Activated naive CD4-positive, alpha-beta T cell treated with anti-CD3 and anti-CD28 coated beads for 36 hours (primary cell): Measurements from ENCODE around the gene ARVCF. TPM values are rescaled to one million over a fixed set of nuclear protein-coding genes. Genes with fewer than 3 reads are reported as not detected.

ENCODE experiments used
- CTCF ChIA-PET: fragments of 350-600 bp; sonication (Branson Sonifier 250); formaldehyde crosslinking; loops from one replicate; lab custom pipeline; 2021; ENCODE audit warnings: antibody characterized with exemption; lab: Charles Lee
- DNase-seq: peaks from one replicate; pipeline ENCODE4 v3.0.0-alpha.2; 2020
- H3K27ac Mint-ChIP-seq: one replicate; pipeline ENCODE4 v1.8.0; 2021; ENCODE audit warnings: mild to moderate bottlenecking, mixed read lengths
- H3K27me3 Mint-ChIP-seq: one replicate; pipeline ENCODE4 v1.8.0; 2021; ENCODE audit warnings: low read depth, mixed read lengths
- H3K36me3 Mint-ChIP-seq: one replicate; pipeline ENCODE4 v1.8.0; 2021; ENCODE audit warnings: low read depth, mixed read lengths
- H3K4me1 Mint-ChIP-seq: one replicate; pipeline ENCODE4 v1.8.0; 2021; ENCODE audit warnings: low read depth, mixed read lengths
- H3K4me3 Mint-ChIP-seq: one replicate; pipeline ENCODE4 v1.8.0; 2021; ENCODE audit warnings: mild to moderate bottlenecking, moderate library complexity, mixed read lengths
- H3K9me3 Mint-ChIP-seq: one replicate; pipeline ENCODE4 v1.8.0; 2021; ENCODE audit warnings: mixed read lengths
- intact Hi-C: fragments of 100-400 bp; cut with micrococcal nuclease; formaldehyde crosslinking; loops from one replicate; pipeline ENCODE4 v1.15.1; 2023
- total RNA-seq, 2 experiments: library from RNA; stranded (reverse); gene quantifications; one replicate each; pipeline ENCODE4 v1.2.3, GENCODE V29; 2021

Gene ARVCF
- total RNA-seq, 2 experiments from 2014 or later: 2.0 to 2.6 TPM

GRCh38 chr22:20035375-20036083 lies 18.9 kb upstream of the ARVCF start:
- CTCF ChIA-PET: no interaction called here
- intact Hi-C loops: loop anchor here (5.0 kb wide), 1 partner anchor 47 kb away; the partner anchor contains the start of gene DGCR8
- DNase-seq: no peak
- no peaks in the 10 kb centered on the region for H3K9me3 Mint-ChIP-seq
- no peak overlapping the region for H3K27ac Mint-ChIP-seq
- H3K4me1 Mint-ChIP-seq: peaks cover 32% of the 10 kb centered on the region
- H3K27me3 Mint-ChIP-seq: no peaks in the 10 kb centered on the region
- H3K36me3 Mint-ChIP-seq: peaks cover 1% of the 10 kb centered on the region
- no peak overlapping the region for H3K4me3 Mint-ChIP-seq

GRCh38 chr22:20034143-20034542 lies 17.5 kb upstream of the ARVCF start:
- no peak overlapping the region for H3K27ac Mint-ChIP-seq
- no peaks in the 10 kb centered on the region for H3K9me3 Mint-ChIP-seq
- no peak for DNase-seq
- intact Hi-C loops: no loop called here
- no peaks in the 10 kb centered on the region for H3K27me3 Mint-ChIP-seq
- H3K4me3 Mint-ChIP-seq: no peak overlapping the region
- CTCF ChIA-PET: interaction anchor here (1.4 kb wide), 1 partner anchor 95 kb away, joined by 3 read pairs; no protein-coding TSS in a partner anchor
- H3K36me3 Mint-ChIP-seq: peaks cover 1% of the 10 kb centered on the region
- peaks cover 32% of the 10 kb centered on the region for H3K4me1 Mint-ChIP-seq

GRCh38 chr22:20033045-20033706 lies 16.6 kb upstream of the ARVCF start:
- Mint-ChIP-seq H3K9me3 (no peaks in the 10 kb centered on the region), H3K4me3 (no peak overlapping the region), H3K4me1 (peaks cover 32% of the 10 kb centered on the region), H3K27ac (no peak overlapping the region), H3K36me3 (peaks cover 1% of the 10 kb centered on the region), H3K27me3 (no peaks in the 10 kb centered on the region)
- no peak for DNase-seq
- intact Hi-C loops: no loop called here
- CTCF ChIA-PET: interaction anchor here (1.4 kb wide), 1 partner anchor 96 kb away, joined by 3 read pairs; no protein-coding TSS in a partner anchor

- no peaks in the 10 kb centered on the region for H3K27me3 Mint-ChIP-seq
- CTCF ChIA-PET: no interaction called here
- intact Hi-C loops: no loop called here
Observed at GRCh38 chr22:20032407-20032991, 15.9 kb upstream of the ARVCF start.

GRCh38 chr22:20031732-20032406 lies 15.2 kb upstream of the ARVCF start:
- Mint-ChIP-seq H3K27ac (no peak overlapping the region), H3K36me3 (peaks cover 1% of the 10 kb centered on the region), H3K27me3 (no peaks in the 10 kb centered on the region), H3K4me3 (no peak overlapping the region), H3K4me1 (peaks cover 20% of the 10 kb centered on the region), H3K9me3 (no peaks in the 10 kb centered on the region)
- intact Hi-C loops: no loop called here
- CTCF ChIA-PET: no interaction called here
- no peak for DNase-seq

More at GRCh38 chr22:20032407-20032991, 15.9 kb upstream of the ARVCF start:
- DNase-seq: no peak
- H3K9me3 Mint-ChIP-seq: no peaks in the 10 kb centered on the region
- H3K4me3 Mint-ChIP-seq: no peak overlapping the region
- H3K36me3 Mint-ChIP-seq: peaks cover 1% of the 10 kb centered on the region
- H3K27ac Mint-ChIP-seq: no peak overlapping the region
- peaks cover 27% of the 10 kb centered on the region for H3K4me1 Mint-ChIP-seq

- Mint-ChIP-seq H3K27ac (no peak overlapping the region), H3K9me3 (no peaks in the 10 kb centered on the region), H3K36me3 (peaks cover 1% of the 10 kb centered on the region), H3K4me1 (peaks cover 13% of the 10 kb centered on the region), H3K27me3 (no peaks in the 10 kb centered on the region), H3K4me3 (no peak overlapping the region)
- intact Hi-C loops: no loop called here
- DNase-seq: no peak
- CTCF ChIA-PET: no interaction called here
Observed at GRCh38 chr22:20029550-20030225, 13.1 kb upstream of the ARVCF start.

- DNase-seq: no peak
- H3K4me3 Mint-ChIP-seq: no peak overlapping the region
- no peaks in the 10 kb centered on the region for H3K9me3 Mint-ChIP-seq
- CTCF ChIA-PET: no interaction called here
- intact Hi-C loops: loop anchor here (1.0 kb wide), 1 partner anchor 59 kb away; no protein-coding TSS in a partner anchor
- H3K4me1 Mint-ChIP-seq: peaks cover 8% of the 10 kb centered on the region
- H3K36me3 Mint-ChIP-seq: no peaks in the 10 kb centered on the region
- H3K27me3 Mint-ChIP-seq: no peaks in the 10 kb centered on the region
- H3K27ac Mint-ChIP-seq: no peak overlapping the region
Observed at GRCh38 chr22:20028855-20029549, 12.4 kb upstream of the ARVCF start.

GRCh38 chr22:20027966-20028854 lies 11.6 kb upstream of the ARVCF start:
- H3K4me3 Mint-ChIP-seq: no peak overlapping the region
- DNase-seq: peak; percentile 36
- H3K9me3 Mint-ChIP-seq: no peaks in the 10 kb centered on the region
- no peak overlapping the region for H3K27ac Mint-ChIP-seq
- peaks cover 11% of the 10 kb centered on the region for H3K4me1 Mint-ChIP-seq
- no peaks in the 10 kb centered on the region for H3K36me3 Mint-ChIP-seq
- CTCF ChIA-PET: interaction anchor here (1.3 kb wide), 1 partner anchor 56 kb away, joined by 4 read pairs; no protein-coding TSS in a partner anchor
- intact Hi-C loops: loop anchor here (1.0 kb wide), 1 partner anchor 58 kb away; no protein-coding TSS in a partner anchor
- H3K27me3 Mint-ChIP-seq: no peaks in the 10 kb centered on the region

- CTCF ChIA-PET: interaction anchor here (1.0 to 1.3 kb wide), 2 partner anchors 43 to 55 kb away, joined by 4 read pairs; no protein-coding TSS in a partner anchor
- Mint-ChIP-seq H3K9me3 (no peaks in the 10 kb centered on the region), H3K4me1 (peaks cover 16% of the 10 kb centered on the region), H3K27me3 (no peaks in the 10 kb centered on the region), H3K36me3 (no peaks in the 10 kb centered on the region), H3K27ac (no peak overlapping the region), H3K4me3 (no peak overlapping the region)
- DNase-seq: peak; percentile 2
- intact Hi-C loops: no loop called here
Observed at GRCh38 chr22:20026996-20027601, 10.5 kb upstream of the ARVCF start.

- intact Hi-C loops: no loop called here
- Mint-ChIP-seq H3K27me3 (no peaks in the 10 kb centered on the region), H3K27ac (no peak overlapping the region), H3K4me1 (peaks cover 14% of the 10 kb centered on the region), H3K36me3 (no peaks in the 10 kb centered on the region), H3K9me3 (no peaks in the 10 kb centered on the region), H3K4me3 (no peak overlapping the region)
- DNase-seq: no peak
- CTCF ChIA-PET: interaction anchor here (0.7 kb wide), 1 partner anchor 55 kb away, joined by 3 read pairs; no protein-coding TSS in a partner anchor
Observed at GRCh38 chr22:20026204-20026908, 9.7 kb upstream of the ARVCF start.
